K562 (cell line): ENCODE measurements around the gene EFNA1. TPM values are rescaled to one million over a fixed set of nuclear protein-coding genes. Genes with fewer than 3 reads are reported as not detected.
A peak's percentile ranks its signal among the peaks of the same experiment; 100 is the strongest.

Experiments used
- ADNP ChIP-seq: fragments of 200-800 bp; sonication (Bioruptor generic); IDR thresholded peaks from 2 replicates; pipeline ENCODE4 v1.6.1; 2016; ENCODE audit warnings: missing genetic modification characterization, missing compliant biosample characterization
- ARHGAP35 ChIP-seq: fragments of 450-650 bp; IDR thresholded peaks from 2 replicates; pipeline ENCODE4 v1.6.1; 2018; ENCODE audit not compliant: partially characterized antibody
- BRD9 ChIP-seq: fragments of 450-650 bp; IDR thresholded peaks from 2 replicates; pipeline ENCODE4 v1.6.1; 2018; ENCODE audit warnings: low read depth; ENCODE audit not compliant: partially characterized antibody
- CBFB ChIP-seq: sonication (generic); formaldehyde crosslinking; IDR thresholded peaks from 2 replicates; pipeline ENCODE4 v1.4.0; 2020; ENCODE audit warnings: mild to moderate bottlenecking, missing genetic modification reagents
- CHD7 ChIP-seq: fragments of 200-600 bp; sonication (generic); IDR thresholded peaks from one replicate; pipeline ENCODE4 v1.6.1; 2012; ENCODE audit warnings: mild to moderate bottlenecking, low read depth, low read length, inconsistent platforms
- NFIX ChIP-seq: fragments of 250-450 bp; sonication (Bioruptor Pico); IDR thresholded peaks from 2 replicates; pipeline ENCODE4 v1.4.0; 2020; ENCODE audit warnings: low read depth, mild to moderate bottlenecking, moderate library complexity
- NUFIP1 ChIP-seq: fragments of 450-650 bp; IDR thresholded peaks from 2 replicates; pipeline ENCODE4 v1.6.1; 2018; ENCODE audit not compliant: partially characterized antibody
- PHTF2 ChIP-seq: fragments of 250-450 bp; sonication (Bioruptor Pico); IDR thresholded peaks from 2 replicates; pipeline ENCODE4 v1.5.0; 2021; ENCODE audit warnings: mild to moderate bottlenecking
- PURB ChIP-seq: sonication (generic); formaldehyde crosslinking; IDR thresholded peaks from 2 replicates; pipeline ENCODE4 v1.9.0; 2021; ENCODE audit warnings: low read depth, mild to moderate bottlenecking, missing genetic modification reagents
- RB1 ChIP-seq: fragments of 450-650 bp; IDR thresholded peaks from 2 replicates; pipeline ENCODE4 v1.6.1; 2017; ENCODE audit warnings: low read depth, mild to moderate bottlenecking
- XRCC5 ChIP-seq: fragments of 200-400 bp; formaldehyde crosslinking; IDR thresholded peaks from 2 replicates; pipeline ENCODE4 v1.6.1; 2017; ENCODE audit warnings: low read depth, mild to moderate bottlenecking, low read length
- polyA plus RNA-seq, 8 experiments: library from polyadenylated mRNA; depleted of rRNA in 4 of 8; stranded (reverse) in 5 of 8; unstranded in 3 of 8; fragments of >200 nt; fragmentation: Nextera tagmentation in 2 of 8; fragmentation: Illumina TruSeq in 1 of 8; extraction: Ambion mirVana in 2 of 8; extraction: Trizol in 1 of 8; gene quantifications; 2 replicates each; pipeline versions ENCODE4 v1.2.1 to v1.2.3, GENCODE V29; 2011 to 2014; ENCODE audit warnings: inconsistent platforms in 1 of 8, missing spikeins in 1 of 8
- total RNA-seq, 7 experiments: library from RNA; depleted of rRNA in 6 of 7; stranded (reverse); fragments of >200 nt in 6 of 7; fragmentation: Illumina TruSeq in 2 of 7; extraction: Trizol in 2 of 7; gene quantifications; 2 replicates each; pipeline versions ENCODE4 v1.2.1 to v1.2.3, GENCODE V29; 2011 to 2021; ENCODE audit warnings: low replicate concordance in 1 of 7
- TF ChIP-seq, protein P1 (sequence below): fragments of 250-450 bp; sonication (Bioruptor Pico); IDR thresholded peaks from 2 replicates; pipeline ENCODE4 v1.8.0; 2022; ENCODE audit warnings: moderate library complexity, mild to moderate bottlenecking, inconsistent platforms
- TF ChIP-seq, protein P2 (sequence below): fragments of 450-650 bp; formaldehyde crosslinking; IDR thresholded peaks from 2 replicates; pipeline ENCODE4 v1.4.0; 2020; ENCODE audit warnings: mild to moderate bottlenecking, moderate library complexity
- TF ChIP-seq, protein P3 (sequence below): fragments of 450-650 bp; IDR thresholded peaks from 2 replicates; pipeline ENCODE4 v1.6.1; 2014; ENCODE audit warnings: low read depth, mild to moderate bottlenecking, moderate library complexity, borderline replicate concordance

The EFNA1 gene
- total and polyA plus RNA-seq, 9 of the 15 experiments (the other 6 are each of a cell fraction or from before 2014, with no cell fraction given), result 2.1 to 9.3 (median 3.0) TPM

DNA sequence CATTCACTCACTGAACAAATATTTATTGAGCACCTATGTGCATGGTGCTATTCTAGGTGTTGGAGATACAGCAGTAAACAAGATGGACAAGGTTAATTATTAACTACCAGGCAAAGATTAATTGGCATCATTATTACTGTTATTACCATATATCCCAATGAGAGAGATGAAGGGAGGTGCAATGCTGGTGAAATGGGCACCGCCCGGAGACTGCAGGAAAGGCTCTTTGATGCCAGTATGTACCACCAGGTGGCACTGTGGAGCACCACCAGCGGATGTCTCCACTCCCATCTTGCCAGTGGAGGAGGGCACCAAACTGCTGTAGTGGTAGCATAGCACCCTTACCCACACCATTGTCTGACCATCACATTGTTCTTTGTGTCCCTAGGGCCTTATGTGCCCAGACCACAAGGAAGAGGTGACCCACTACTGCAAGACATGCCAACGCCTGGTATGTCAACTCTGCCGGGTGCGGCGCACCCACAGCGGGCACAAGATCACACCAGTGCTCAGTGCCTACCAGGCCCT, 48.9 kb downstream of the EFNA1 start (continued):
- TF ChIP-seq CHD7, result no peak
- TF ChIP-seq BRD9, result no peak
- no peak for TF ChIP-seq CBFB
- TF ChIP-seq, protein P1, sequence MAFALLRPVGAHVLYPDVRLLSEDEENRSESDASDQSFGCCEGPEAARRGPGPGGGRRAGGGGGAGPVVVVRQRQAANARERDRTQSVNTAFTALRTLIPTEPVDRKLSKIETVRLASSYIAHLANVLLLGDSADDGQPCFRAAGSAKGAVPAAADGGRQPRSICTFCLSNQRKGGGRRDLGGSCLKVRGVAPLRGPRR, result no peak
- TF ChIP-seq PHTF2 (CRISPR knock-in tag), result no peak
- TF ChIP-seq, protein P2, sequence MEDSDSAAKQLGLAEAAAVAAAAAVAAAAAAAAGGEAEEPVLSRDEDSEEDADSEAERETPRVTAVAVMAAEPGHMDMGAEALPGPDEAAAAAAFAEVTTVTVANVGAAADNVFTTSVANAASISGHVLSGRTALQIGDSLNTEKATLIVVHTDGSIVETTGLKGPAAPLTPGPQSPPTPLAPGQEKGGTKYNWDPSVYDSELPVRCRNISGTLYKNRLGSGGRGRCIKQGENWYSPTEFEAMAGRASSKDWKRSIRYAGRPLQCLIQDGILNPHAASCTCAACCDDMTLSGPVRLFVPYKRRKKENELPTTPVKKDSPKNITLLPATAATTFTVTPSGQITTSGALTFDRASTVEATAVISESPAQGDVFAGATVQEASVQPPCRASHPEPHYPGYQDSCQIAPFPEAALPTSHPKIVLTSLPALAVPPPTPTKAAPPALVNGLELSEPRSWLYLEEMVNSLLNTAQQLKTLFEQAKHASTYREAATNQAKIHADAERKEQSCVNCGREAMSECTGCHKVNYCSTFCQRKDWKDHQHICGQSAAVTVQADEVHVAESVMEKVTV (CRISPR knock-in tag), result 0 out of 2 replicates have a peak, but pooled peaks have one; percentile 35
- no peak for TF ChIP-seq PURB
- TF ChIP-seq ADNP (tag), result no peak
- no peak for TF ChIP-seq NFIX (CRISPR knock-in tag)
- TF ChIP-seq, protein P3, sequence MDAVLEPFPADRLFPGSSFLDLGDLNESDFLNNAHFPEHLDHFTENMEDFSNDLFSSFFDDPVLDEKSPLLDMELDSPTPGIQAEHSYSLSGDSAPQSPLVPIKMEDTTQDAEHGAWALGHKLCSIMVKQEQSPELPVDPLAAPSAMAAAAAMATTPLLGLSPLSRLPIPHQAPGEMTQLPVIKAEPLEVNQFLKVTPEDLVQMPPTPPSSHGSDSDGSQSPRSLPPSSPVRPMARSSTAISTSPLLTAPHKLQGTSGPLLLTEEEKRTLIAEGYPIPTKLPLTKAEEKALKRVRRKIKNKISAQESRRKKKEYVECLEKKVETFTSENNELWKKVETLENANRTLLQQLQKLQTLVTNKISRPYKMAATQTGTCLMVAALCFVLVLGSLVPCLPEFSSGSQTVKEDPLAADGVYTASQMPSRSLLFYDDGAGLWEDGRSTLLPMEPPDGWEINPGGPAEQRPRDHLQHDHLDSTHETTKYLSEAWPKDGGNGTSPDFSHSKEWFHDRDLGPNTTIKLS, result no peak
- TF ChIP-seq NUFIP1, result no peak
- TF ChIP-seq ARHGAP35, result no peak
- TF ChIP-seq XRCC5, result 0 out of 2 replicates have a peak, but pooled peaks have one; percentile 50
- TF ChIP-seq RB1, result 0 out of 2 replicates have a peak, but pooled peaks have one; percentile 30
